OCI-LY1 (cell line): Measurements from ENCODE around the gene CCDC192.

Experiments used
- H2AFZ ChIP-seq: fragments of 200-600 bp; sonication (generic), shearing (Covaris generic); 2 replicates; pipeline ENCODE4 v1.6.0; 2014; ENCODE audit warnings: antibody characterized with exemption, mild to moderate bottlenecking, low read length
- H3F3A ChIP-seq: fragments of 200-600 bp; sonication (generic), shearing (Covaris generic); 2 replicates; pipeline ENCODE4 v1.6.0; 2014; ENCODE audit warnings: mild to moderate bottlenecking, antibody characterized with exemption, low read length, moderate library complexity; ENCODE audit not compliant: insufficient read depth
- H3K27ac ChIP-seq: fragments of 200-600 bp; sonication (generic); 2 replicates; pipeline ENCODE4 v1.5.1; 2014; ENCODE audit warnings: low read length, mixed run types, mild to moderate bottlenecking, low read depth; ENCODE audit not compliant: poor library complexity, severe bottlenecking
- H3K27me3 ChIP-seq: fragments of 200-600 bp; sonication (generic); 2 replicates; pipeline ENCODE4 v1.6.0; 2014; ENCODE audit warnings: antibody characterized with exemption, mild to moderate bottlenecking, low read length, moderate library complexity; ENCODE audit not compliant: insufficient read depth
- H3K36me3 ChIP-seq: fragments of 200-600 bp; sonication (generic); 2 replicates; pipeline ENCODE4 v1.6.1; 2014; ENCODE audit warnings: mild to moderate bottlenecking, antibody characterized with exemption, low read length, moderate library complexity, mixed read lengths; ENCODE audit not compliant: insufficient read depth
- H3K4me1 ChIP-seq: fragments of 200-600 bp; sonication (generic); 2 replicates; pipeline ENCODE4 v1.5.1; 2014; ENCODE audit warnings: mild to moderate bottlenecking, low read length, moderate library complexity; ENCODE audit not compliant: insufficient read depth, severe bottlenecking
- H3K4me2 ChIP-seq: fragments of 200-600 bp; sonication (generic), shearing (Covaris generic); 2 replicates; pipeline ENCODE4 v1.6.1; 2014; ENCODE audit warnings: low read length
- H3K4me3 ChIP-seq: fragments of 200-600 bp; sonication (generic); 2 replicates; pipeline ENCODE4 v1.5.1; 2014; ENCODE audit warnings: low read length, low read depth, mild to moderate bottlenecking, mixed read lengths; ENCODE audit not compliant: poor library complexity, severe bottlenecking
- H3K79me2 ChIP-seq: fragments of 200-600 bp; shearing (Covaris generic); 2 replicates; pipeline ENCODE4 v1.6.1; 2016; ENCODE audit warnings: mixed run types, low read length, mixed read lengths; ENCODE audit not compliant: insufficient read depth
- H3K9ac ChIP-seq: fragments of 200-600 bp; sonication (generic), shearing (Covaris generic); 2 replicates; pipeline ENCODE4 v1.6.1; 2014; ENCODE audit warnings: mild to moderate bottlenecking, low read length, mixed read lengths
- H3K9me2 ChIP-seq: fragments of 200-600 bp; sonication (generic), shearing (Covaris generic); 2 replicates; pipeline ENCODE4 v1.6.1; 2014; ENCODE audit warnings: low read depth, mild to moderate bottlenecking, low read length, mixed read lengths
- H3K9me3 ChIP-seq: fragments of 200-600 bp; shearing (Covaris generic); 2 replicates; pipeline ENCODE4 v1.6.1; 2014; ENCODE audit warnings: low read length, mixed read lengths
- H4K20me1 ChIP-seq: fragments of 200-600 bp; sonication (generic), shearing (Covaris generic); 2 replicates; pipeline ENCODE4 v1.6.0; 2016; ENCODE audit warnings: mild to moderate bottlenecking, low read length; ENCODE audit not compliant: insufficient read depth
- EZH2 ChIP-seq: fragments of 200-600 bp; sonication (generic), shearing (Covaris generic); IDR thresholded peaks from 2 replicates; pipeline ENCODE4 v1.8.0; 2017; ENCODE audit warnings: borderline replicate concordance, mixed run types, mild to moderate bottlenecking, antibody characterized with exemption, low read length, moderate library complexity, mixed read lengths
- TF ChIP-seq, protein P1 (sequence below): fragments of 200-600 bp; sonication (generic), shearing (Covaris generic); IDR thresholded peaks from 2 replicates; pipeline ENCODE4 v1.5.1; 2017; ENCODE audit warnings: mild to moderate bottlenecking, antibody characterized with exemption, low read length, moderate library complexity, mixed read lengths

CCDC192 gene

GRCh38 chr5:127865273-127865672 is 162.1 kb downstream of the CCDC192 start:
- H3K79me2 ChIP-seq, result no peaks in the 10 kb centered on the region
- H2AFZ ChIP-seq, result no peak overlapping the region
- TF ChIP-seq EZH2, result no peak
- TF ChIP-seq, protein P1, sequence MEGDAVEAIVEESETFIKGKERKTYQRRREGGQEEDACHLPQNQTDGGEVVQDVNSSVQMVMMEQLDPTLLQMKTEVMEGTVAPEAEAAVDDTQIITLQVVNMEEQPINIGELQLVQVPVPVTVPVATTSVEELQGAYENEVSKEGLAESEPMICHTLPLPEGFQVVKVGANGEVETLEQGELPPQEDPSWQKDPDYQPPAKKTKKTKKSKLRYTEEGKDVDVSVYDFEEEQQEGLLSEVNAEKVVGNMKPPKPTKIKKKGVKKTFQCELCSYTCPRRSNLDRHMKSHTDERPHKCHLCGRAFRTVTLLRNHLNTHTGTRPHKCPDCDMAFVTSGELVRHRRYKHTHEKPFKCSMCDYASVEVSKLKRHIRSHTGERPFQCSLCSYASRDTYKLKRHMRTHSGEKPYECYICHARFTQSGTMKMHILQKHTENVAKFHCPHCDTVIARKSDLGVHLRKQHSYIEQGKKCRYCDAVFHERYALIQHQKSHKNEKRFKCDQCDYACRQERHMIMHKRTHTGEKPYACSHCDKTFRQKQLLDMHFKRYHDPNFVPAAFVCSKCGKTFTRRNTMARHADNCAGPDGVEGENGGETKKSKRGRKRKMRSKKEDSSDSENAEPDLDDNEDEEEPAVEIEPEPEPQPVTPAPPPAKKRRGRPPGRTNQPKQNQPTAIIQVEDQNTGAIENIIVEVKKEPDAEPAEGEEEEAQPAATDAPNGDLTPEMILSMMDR, result peak; percentile 9; the same call in 1 of the 2 replicates
- no peak overlapping the region for H3K27ac ChIP-seq
- H3K9me3 ChIP-seq, result no peaks in the 10 kb centered on the region
- H3K4me3 ChIP-seq, result no peak overlapping the region
- no peak overlapping the region for H3K4me2 ChIP-seq
- H3K27me3 ChIP-seq, result no peaks in the 10 kb centered on the region
- peaks cover 42% of the 10 kb centered on the region for H3K4me1 ChIP-seq
- no peaks in the 10 kb centered on the region for H4K20me1 ChIP-seq
- H3K9ac ChIP-seq, result no peak overlapping the region
- H3F3A ChIP-seq, result no peaks in the 10 kb centered on the region
- H3K36me3 ChIP-seq, result no peaks in the 10 kb centered on the region
- H3K9me2 ChIP-seq, result no peaks in the 10 kb centered on the region

GRCh38 chr5:127867022-127867783 is 164.0 kb downstream of the CCDC192 start:
- Histone ChIP-seq H3K4me2 (no peak overlapping the region; the same call in 1 of the 2 replicates), H3K36me3 (no peaks in the 10 kb centered on the region), H2AFZ (no peak overlapping the region), H3F3A (no peaks in the 10 kb centered on the region), H3K4me1 (peaks cover 61% of the 10 kb centered on the region), H3K9me2 (no peaks in the 10 kb centered on the region), H3K79me2 (no peaks in the 10 kb centered on the region), H3K4me3 (no peak overlapping the region), H3K27ac (no peak overlapping the region), H3K9ac (no peak overlapping the region; the same call in 1 of the 2 replicates), H4K20me1 (no peaks in the 10 kb centered on the region), H3K27me3 (no peaks in the 10 kb centered on the region), H3K9me3 (no peaks in the 10 kb centered on the region)
- TF ChIP-seq, protein P1, result no peak
- no peak for TF ChIP-seq EZH2

DNA sequence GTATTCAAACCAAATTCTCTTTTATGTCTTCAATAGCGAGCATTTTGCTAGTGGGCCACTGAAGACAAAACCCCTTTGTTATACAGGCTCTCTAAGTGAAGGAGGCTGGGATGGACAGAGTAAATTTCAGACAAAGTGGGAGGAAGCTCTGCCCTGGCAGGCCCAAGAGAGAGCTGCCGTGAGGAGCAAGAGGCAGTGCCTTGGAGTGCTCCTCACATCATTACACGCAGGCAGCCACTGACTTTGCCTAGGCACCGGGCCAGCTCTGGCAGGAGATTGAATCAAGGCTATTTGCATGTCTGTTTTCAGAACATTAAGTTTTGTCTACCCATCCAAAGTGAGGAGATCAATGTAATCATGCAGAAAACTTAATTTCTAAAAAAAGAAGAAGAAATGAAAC is 167.7 kb downstream of the CCDC192 start:
- no peaks in the 10 kb centered on the region for H3K9me3 ChIP-seq
- no peak overlapping the region; the same call in 1 of the 2 replicates for H3K9ac ChIP-seq
- H4K20me1 ChIP-seq, result no peaks in the 10 kb centered on the region
- no peaks in the 10 kb centered on the region for H3K79me2 ChIP-seq
- H3K27ac ChIP-seq, result peak overlapping the region; percentile 68
- no peaks in the 10 kb centered on the region for H3K36me3 ChIP-seq
- no peak overlapping the region for H3K4me3 ChIP-seq
- H2AFZ ChIP-seq, result no peak overlapping the region
- H3K4me1 ChIP-seq, result peaks cover 83% of the 10 kb centered on the region
- H3K4me2 ChIP-seq, result peak overlapping the region; percentile 15; the same call in 1 of the 2 replicates
- no peaks in the 10 kb centered on the region for H3F3A ChIP-seq
- H3K9me2 ChIP-seq, result no peaks in the 10 kb centered on the region
- no peaks in the 10 kb centered on the region for H3K27me3 ChIP-seq
- TF ChIP-seq EZH2, result no peak
- TF ChIP-seq, protein P1, result no peak
